HCT116 (cell line): ENCODE measurements around the gene DHCR7. TPM values are rescaled to one million over a fixed set of nuclear protein-coding genes. Genes with fewer than 3 reads are reported as not detected.

Experiments
- ATAC-seq: fragments of 200-7000 bp; cut with Tn5 transposase; 2 replicates; pipeline ENCODE4 v1.9.1; 2020; ENCODE audit warnings: mild to moderate bottlenecking, moderate library complexity
- Bru-seq: library from RNA; stranded (reverse); fragments of 400-500 nt; gene quantifications from one replicate; lab custom pipeline; 2021; lab: Mats Ljungman, UMichigan
- BruChase-seq, 2 experiments: library from RNA; stranded (reverse); fragments of 400-500 nt; gene quantifications; one replicate each; lab custom pipeline; 2021; lab: Mats Ljungman, UMichigan
- BruUV-seq: library from RNA; stranded (reverse); fragments of 400-500 nt; replicated peaks from 2 replicates; lab custom pipeline; 2021; lab: Mats Ljungman, UMichigan
- CTCF ChIA-PET: fragments of 300-600 bp; sonication (Branson Sonifier 250); formaldehyde crosslinking; loops from one replicate; lab custom pipeline; 2021; ENCODE audit warnings: antibody characterized with exemption; lab: Charles Lee
- POLR2A ChIA-PET: fragments of 300-600, 350-600 bp; sonication (Branson Sonifier 250); formaldehyde crosslinking; loops from one replicate; lab custom pipeline; 2021; ENCODE audit warnings: antibody characterized with exemption; lab: Charles Lee
- RAD21 ChIA-PET, 2 experiments: fragments of 300-600 bp; sonication (Branson Sonifier 250); formaldehyde crosslinking; loops; one replicate each; lab custom pipeline; 2023; ENCODE audit warnings: low total read pairs in 2 of 2; ENCODE audit not compliant: uncharacterized antibody in 2 of 2, unreplicated experiment in 2 of 2, low non-redundant PET in 1 of 2; lab: Charles Lee
- DNase-seq: peaks from one replicate; pipeline ENCODE4 v3.0.0-alpha.2; 2010; ENCODE audit warnings: low read depth, low spot score
- H2AFZ ChIP-seq: fragments of 200-600 bp; shearing (Covaris generic), sonication (generic); 2 replicates; pipeline ENCODE4 v1.6.1; 2017; ENCODE audit warnings: low read depth, mixed run types, mixed read lengths, antibody characterized with exemption, low read length; ENCODE audit not compliant: poor library complexity, severe bottlenecking
- H3K27ac ChIP-seq: 2 replicates; pipeline ENCODE4 v1.5.1; 2012; ENCODE audit warnings: low read depth, low read length
- H3K27me3 ChIP-seq: fragments of 200-600 bp; sonication (generic); 2 replicates; pipeline ENCODE4 v1.6.1; 2016; ENCODE audit warnings: mixed run types, low read length, mixed read lengths; ENCODE audit not compliant: insufficient read depth
- H3K36me3 ChIP-seq, 2 experiments: fragments of 200-500 bp in 1 of 2; fragments of 200-600 bp in 1 of 2; sonication (Bioruptor generic) in 1 of 2; sonication (generic) in 1 of 2; 2 replicates each; pipeline versions ENCODE4 v1.5.1 to v1.6.1; 2014 to 2016; ENCODE audit warnings: low read length in 2 of 2, inconsistent platforms in 1 of 2, mixed read lengths in 1 of 2, mixed run types in 1 of 2; ENCODE audit not compliant: insufficient read depth in 2 of 2, control insufficient read depth in 1 of 2
- H3K4me1 ChIP-seq, 2 experiments: fragments of 200-600 bp in 1 of 2; sonication (generic) in 1 of 2; 2 replicates each; pipeline versions ENCODE4 v1.5.1 to v1.6.1; 2012 to 2017; ENCODE audit warnings: low read length in 2 of 2, inconsistent platforms in 1 of 2, mild to moderate bottlenecking in 1 of 2, mixed read lengths in 1 of 2, mixed run types in 1 of 2, moderate library complexity in 1 of 2; ENCODE audit not compliant: insufficient read depth in 2 of 2, control insufficient read depth in 1 of 2
- H3K4me2 ChIP-seq: fragments of 200-600 bp; sonication (generic); 2 replicates; pipeline ENCODE4 v1.6.1; 2017; ENCODE audit warnings: mixed run types, low read length, mixed read lengths
- H3K4me3 ChIP-seq, 2 experiments: fragments of 200-600 bp in 1 of 2; sonication (generic) in 1 of 2; replicated peaks in 1 of 2; 2 replicates each; pipeline ENCODE4 v1.5.1; 2011 to 2016; ENCODE audit warnings: low read length in 2 of 2, control low read depth in 1 of 2, low read depth in 1 of 2, mild to moderate bottlenecking in 1 of 2, mixed read lengths in 1 of 2, mixed run types in 1 of 2
- H3K79me2 ChIP-seq: fragments of 200-600 bp; sonication (generic); 2 replicates; pipeline ENCODE4 v1.6.1; 2017; ENCODE audit warnings: mild to moderate bottlenecking, mixed run types, low read length, moderate library complexity, mixed read lengths; ENCODE audit not compliant: insufficient read depth
- H3K9ac ChIP-seq: fragments of 200-600 bp; sonication (generic); 2 replicates; pipeline ENCODE4 v1.6.1; 2016; ENCODE audit warnings: low read length, mixed read lengths
- H3K9me2 ChIP-seq: fragments of 200-600 bp; sonication (generic), shearing (Covaris generic); 2 replicates; pipeline ENCODE4 v1.6.1; 2017; ENCODE audit warnings: mixed run types, mild to moderate bottlenecking, moderate library complexity; ENCODE audit not compliant: insufficient read depth
- H3K9me3 ChIP-seq, 2 experiments: fragments of 200-500 bp in 1 of 2; fragments of 200-600 bp in 1 of 2; sonication (Bioruptor generic) in 1 of 2; sonication (generic) in 1 of 2; 2 replicates each; pipeline ENCODE4 v1.6.1; 2014 to 2017; ENCODE audit warnings: low read length in 2 of 2, mixed read lengths in 2 of 2, inconsistent platforms in 1 of 2, low read depth in 1 of 2, mild to moderate bottlenecking in 1 of 2, mixed run types in 1 of 2, moderate library complexity in 1 of 2; ENCODE audit not compliant: control insufficient read depth in 1 of 2, insufficient read depth in 1 of 2
- H4K20me1 ChIP-seq: fragments of 200-600 bp; sonication (generic), shearing (Covaris generic); 2 replicates; pipeline ENCODE4 v1.6.1; 2017; ENCODE audit warnings: mixed run types, mild to moderate bottlenecking, moderate library complexity; ENCODE audit not compliant: insufficient read depth
- ATF3 ChIP-seq: IDR thresholded peaks from 2 replicates; pipeline ENCODE4 v1.6.1; 2012
- CBX3 ChIP-seq: IDR thresholded peaks from 2 replicates; pipeline ENCODE4 v1.6.1; 2012; ENCODE audit warnings: low read depth
- CEBPB ChIP-seq: IDR thresholded peaks from 2 replicates; pipeline ENCODE4 v1.6.1; 2012; ENCODE audit warnings: low read depth
- EGR1 ChIP-seq: IDR thresholded peaks from 2 replicates; pipeline ENCODE4 v1.6.1; 2012; ENCODE audit warnings: low read depth
- FOSL1 ChIP-seq: IDR thresholded peaks from 2 replicates; pipeline ENCODE4 v1.6.1; 2012; ENCODE audit warnings: low read depth
- JUND ChIP-seq: IDR thresholded peaks from 2 replicates; pipeline ENCODE4 v1.6.1; 2012
- POLR2A ChIP-seq: IDR thresholded peaks from 2 replicates; pipeline ENCODE4 v1.7.0; 2011; ENCODE audit warnings: borderline replicate concordance; ENCODE audit not compliant: insufficient read depth, insufficient read length; ENCODE audit errors: extremely low read depth
- POLR2AphosphoS5 ChIP-seq: IDR thresholded peaks from 2 replicates; pipeline ENCODE4 v1.6.1; 2011; ENCODE audit warnings: mild to moderate bottlenecking, low read depth, low read length, moderate library complexity
- RAD21 ChIP-seq: IDR thresholded peaks from 2 replicates; pipeline ENCODE4 v1.6.1; 2012; ENCODE audit warnings: low read depth, mild to moderate bottlenecking
- REST ChIP-seq: IDR thresholded peaks from 2 replicates; pipeline ENCODE4 v1.6.1; 2012; ENCODE audit warnings: low read depth
- SIN3A ChIP-seq: IDR thresholded peaks from 2 replicates; pipeline ENCODE4 v1.6.1; 2012; ENCODE audit warnings: low read depth
- SP1 ChIP-seq: IDR thresholded peaks from 2 replicates; pipeline ENCODE4 v1.6.1; 2012; ENCODE audit warnings: low read depth
- ZFX ChIP-seq: fragments of 450-650 bp; IDR thresholded peaks from 2 replicates; pipeline ENCODE4 v1.6.1; 2017
- intact Hi-C: fragments of 100-400 bp; cut with micrococcal nuclease; formaldehyde crosslinking; loops from 2 replicates; pipeline ENCODE4 v1.10.0; 2022
- long read RNA-seq: library from polyadenylated mRNA; unstranded; transcript quantifications from one replicate; pipeline ENCODE4 v2.0.0, GENCODE V29; 2021; ENCODE audit not compliant: unreplicated experiment
- polyA plus RNA-seq: library from polyadenylated mRNA; unstranded; fragments of >200 nt; gene quantifications from 2 replicates; pipeline ENCODE4 v1.2.1, GENCODE V29; 2012; ENCODE audit warnings: missing spikeins
- total RNA-seq: library from RNA; stranded (reverse); gene quantifications from one replicate; pipeline ENCODE4 v1.2.1, GENCODE V29; 2021; ENCODE audit not compliant: unreplicated experiment
- TF ChIP-seq, protein P1 (sequence below): IDR thresholded peaks from 2 replicates; pipeline ENCODE4 v1.6.1; 2012

DHCR7 gene, protein sequence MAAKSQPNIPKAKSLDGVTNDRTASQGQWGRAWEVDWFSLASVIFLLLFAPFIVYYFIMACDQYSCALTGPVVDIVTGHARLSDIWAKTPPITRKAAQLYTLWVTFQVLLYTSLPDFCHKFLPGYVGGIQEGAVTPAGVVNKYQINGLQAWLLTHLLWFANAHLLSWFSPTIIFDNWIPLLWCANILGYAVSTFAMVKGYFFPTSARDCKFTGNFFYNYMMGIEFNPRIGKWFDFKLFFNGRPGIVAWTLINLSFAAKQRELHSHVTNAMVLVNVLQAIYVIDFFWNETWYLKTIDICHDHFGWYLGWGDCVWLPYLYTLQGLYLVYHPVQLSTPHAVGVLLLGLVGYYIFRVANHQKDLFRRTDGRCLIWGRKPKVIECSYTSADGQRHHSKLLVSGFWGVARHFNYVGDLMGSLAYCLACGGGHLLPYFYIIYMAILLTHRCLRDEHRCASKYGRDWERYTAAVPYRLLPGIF
- total RNA-seq (115 TPM), Bru-seq, nascent RNA (percentile 58 among the genes with signal in this experiment), BruChase-seq, experiment 1, labeled RNA remaining after a 6-hour chase (percentile 86 among the genes with signal in this experiment), BruChase-seq, experiment 2, labeled RNA remaining after a 2-hour chase (percentile 69 among the genes with signal in this experiment)
- polyA plus RNA-seq, result 77.2 and 89.8 TPM in 2 replicates
- long read RNA-seq, transcript DHCR7-202 (9 exons, 2,601 nt), result minor isoform, 7 of 233 reads
- long read RNA-seq, transcript DHCR7-201 (9 exons, 2,666 nt), result major isoform, 108 of 233 reads
- long read RNA-seq, partial matches to known transcripts, result 87 of 233 reads
- long read RNA-seq, other reads (novel, unspliced or antisense), result 31 of 233 reads

DNA sequence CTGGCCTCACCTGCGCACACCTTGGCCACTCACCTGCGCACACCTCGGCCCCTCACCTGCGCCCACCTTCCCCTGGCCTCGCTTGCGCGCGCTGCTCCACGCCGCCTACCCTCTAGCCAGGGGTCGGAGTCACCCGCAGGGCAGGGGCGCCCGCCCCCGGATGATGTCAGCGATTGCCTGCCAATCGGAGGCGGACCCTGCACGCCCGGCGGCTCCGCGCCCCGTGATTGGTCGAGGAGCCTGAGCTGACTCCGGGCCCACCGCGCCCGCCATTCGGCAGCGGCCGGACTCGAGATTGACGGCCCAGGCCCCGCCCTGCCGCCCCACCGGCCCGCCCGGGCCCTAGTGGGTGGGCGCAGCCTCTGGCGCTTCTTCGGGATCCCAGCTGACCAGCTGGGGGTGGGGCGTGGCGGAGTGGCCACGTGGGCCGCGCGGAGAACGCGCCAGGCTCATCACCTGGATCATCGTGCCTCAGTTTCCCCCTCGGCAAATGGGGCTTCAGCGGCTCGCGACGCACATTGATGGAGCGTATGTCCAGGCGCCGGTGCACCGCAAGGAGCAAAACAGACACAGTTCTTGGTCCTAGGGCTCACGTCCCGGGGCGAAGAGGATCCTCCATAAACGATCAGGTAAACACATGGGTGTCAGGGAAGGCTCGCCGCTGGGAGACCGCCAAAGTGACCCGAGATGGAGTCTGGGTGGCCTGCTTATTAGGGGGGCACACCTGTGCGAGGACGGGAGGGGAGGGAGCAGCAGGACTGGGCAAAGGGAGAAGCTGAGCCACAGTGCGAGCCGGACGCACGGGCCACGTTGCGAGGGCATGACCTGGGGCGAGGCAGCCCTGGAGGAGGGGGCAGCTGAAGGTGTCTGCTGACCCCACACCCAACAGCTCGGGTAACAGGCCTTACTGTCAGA lies at the start of gene DHCR7:
Gene DHCR7 (minus strand): TSS at position 137 of the 915 bp plus-strand sequence. CDS start 3,441 bp downstream, outside the sequence.
- Histone ChIP-seq H3K27me3 (no peaks in the 10 kb centered on the region), H3K4me1 (peaks cover 7 to 22% of the 10 kb centered on the region in 2 experiments; a peak in 3 of 4 replicates), H3K9ac (peak within 1 kb of the TSS; percentile 86), H4K20me1 (peaks cover 3% of the 10 kb centered on the region; the same call in 1 of the 2 replicates), H3K36me3 (peaks cover 28 to 40% of the 10 kb centered on the region in 2 experiments), H3K79me2 (peaks cover 37% of the 10 kb centered on the region), H2AFZ (peak within 1 kb of the TSS; percentile 87), H3K9me2 (no peaks in the 10 kb centered on the region), H3K9me3 (peaks cover 0 to 4% of the 10 kb centered on the region in 2 experiments; a peak in 1 of 4 replicates), H3K4me3 (peak within 1 kb of the TSS; percentile 77 to 93), H3K4me2 (peak within 1 kb of the TSS; percentile 94), H3K27ac (peak within 1 kb of the TSS; percentile 53)
- ChIA-PET RAD21 (no interaction called here), POLR2A (interaction anchor here (1.0 to 1.5 kb wide), 3 partner anchors 10 to 15 kb away, joined by 3 to 5 read pairs (median 5); no protein-coding TSS in a partner anchor), CTCF (no interaction called here)
- DNase-seq (peak; percentile 81), ATAC-seq (peak; percentile 89)
- BruUV-seq, result no TSS peak
- TF ChIP-seq, protein P1, sequence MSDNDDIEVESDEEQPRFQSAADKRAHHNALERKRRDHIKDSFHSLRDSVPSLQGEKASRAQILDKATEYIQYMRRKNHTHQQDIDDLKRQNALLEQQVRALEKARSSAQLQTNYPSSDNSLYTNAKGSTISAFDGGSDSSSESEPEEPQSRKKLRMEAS, result peak; percentile 94
- TF ChIP-seq JUND (no peak), SP1 (peak; percentile 91), POLR2A (peak; percentile 72), FOSL1 (no peak), EGR1 (peak; percentile 89), CBX3 (no peak), RAD21 (no peak), ATF3 (no peak), REST (no peak), ZFX (no peak; the same call in 1 of the 2 replicates), CEBPB (no peak), POLR2AphosphoS5 (peak; percentile 77), SIN3A (peak; percentile 69)
- intact Hi-C loops, result no loop called here
